Daoy (cell line): Measurements from ENCODE around the gene ARID4A. TPM values are rescaled to one million over a fixed set of nuclear protein-coding genes. Genes with fewer than 3 reads are reported as not detected.
A peak's percentile ranks its signal among the peaks of the same experiment; 100 is the strongest.
"Not testable (repeated sequence)": the region's sequence is repeated elsewhere in the genome, so short reads cannot be mapped to it uniquely, and the experiment has no call there.

Source experiments
- DNase-seq: peaks from one replicate; pipeline ENCODE4 v3.0.0-alpha.2; 2015; ENCODE audit warnings: low read depth
- total RNA-seq: library from RNA; depleted of rRNA; stranded (reverse); fragments of >200 nt; shearing (Covaris generic); gene quantifications from 2 replicates; pipeline ENCODE4 v1.2.3, GENCODE V29; 2014

Gene ARID4A
- total RNA-seq, 1 experiment from 2014 or later = 4.1 TPM

- no peak for DNase-seq
Measured at GRCh38 chr14:58294201-58294600, 4.2 kb upstream of the ARID4A start.

DNA sequence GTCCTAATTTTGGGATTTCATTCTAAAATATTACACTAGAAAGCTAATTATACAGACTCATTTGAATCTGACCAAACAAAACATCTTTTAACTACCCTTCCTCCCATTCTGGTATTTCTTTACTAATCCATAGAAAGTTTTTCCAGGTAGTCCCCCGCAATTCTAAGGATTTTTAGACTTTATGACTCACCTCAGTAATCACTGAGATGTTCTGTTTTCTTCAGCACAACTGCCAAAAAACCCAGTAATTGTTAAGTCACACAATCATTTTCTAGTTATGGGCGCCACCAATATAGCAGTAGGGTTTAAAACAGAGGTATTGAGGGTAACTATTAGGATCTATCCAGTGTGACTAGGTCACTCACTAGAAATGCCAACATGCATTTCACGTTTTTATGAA is 1.6 kb upstream of the ARID4A start:
- no peak for DNase-seq

GRCh38 chr14:58297412-58297761 is 968 bp upstream of the ARID4A start:
- DNase-seq = no peak

DNA sequence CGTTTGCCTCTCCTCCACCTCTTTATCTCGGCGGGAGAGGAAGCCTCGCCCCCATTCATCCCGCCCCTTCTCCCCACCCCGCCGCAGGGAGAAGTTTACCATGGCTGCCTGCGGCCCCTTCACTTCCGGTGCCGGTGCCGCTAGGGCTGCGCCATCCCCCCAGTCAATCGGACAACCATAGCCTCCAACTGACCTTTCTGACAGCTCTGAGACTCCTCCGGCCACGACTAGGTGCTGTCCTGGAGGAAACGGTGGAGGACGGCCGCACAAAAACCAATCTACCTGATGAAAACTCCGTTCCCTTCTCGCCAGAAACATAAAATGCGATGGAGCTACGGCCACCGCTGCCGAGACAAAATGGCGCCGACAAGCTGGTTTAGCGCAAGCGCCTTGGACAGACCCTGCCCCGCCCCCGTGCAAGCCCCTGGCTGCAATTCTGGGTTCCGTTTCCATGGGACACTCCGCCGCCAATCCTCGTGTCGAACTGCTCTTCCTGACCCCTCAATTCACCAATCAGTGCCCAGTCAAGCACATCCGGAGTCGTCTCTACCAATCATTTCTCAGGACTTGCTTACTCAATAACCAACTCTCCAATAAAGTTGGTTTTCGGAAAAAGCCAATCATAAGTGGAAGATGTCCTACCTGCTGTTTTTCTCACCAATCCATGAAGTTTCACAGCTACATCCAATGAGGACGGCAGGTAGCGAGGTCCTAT is 436 bp upstream of the ARID4A start:
- peak; percentile 100 for DNase-seq

DNA sequence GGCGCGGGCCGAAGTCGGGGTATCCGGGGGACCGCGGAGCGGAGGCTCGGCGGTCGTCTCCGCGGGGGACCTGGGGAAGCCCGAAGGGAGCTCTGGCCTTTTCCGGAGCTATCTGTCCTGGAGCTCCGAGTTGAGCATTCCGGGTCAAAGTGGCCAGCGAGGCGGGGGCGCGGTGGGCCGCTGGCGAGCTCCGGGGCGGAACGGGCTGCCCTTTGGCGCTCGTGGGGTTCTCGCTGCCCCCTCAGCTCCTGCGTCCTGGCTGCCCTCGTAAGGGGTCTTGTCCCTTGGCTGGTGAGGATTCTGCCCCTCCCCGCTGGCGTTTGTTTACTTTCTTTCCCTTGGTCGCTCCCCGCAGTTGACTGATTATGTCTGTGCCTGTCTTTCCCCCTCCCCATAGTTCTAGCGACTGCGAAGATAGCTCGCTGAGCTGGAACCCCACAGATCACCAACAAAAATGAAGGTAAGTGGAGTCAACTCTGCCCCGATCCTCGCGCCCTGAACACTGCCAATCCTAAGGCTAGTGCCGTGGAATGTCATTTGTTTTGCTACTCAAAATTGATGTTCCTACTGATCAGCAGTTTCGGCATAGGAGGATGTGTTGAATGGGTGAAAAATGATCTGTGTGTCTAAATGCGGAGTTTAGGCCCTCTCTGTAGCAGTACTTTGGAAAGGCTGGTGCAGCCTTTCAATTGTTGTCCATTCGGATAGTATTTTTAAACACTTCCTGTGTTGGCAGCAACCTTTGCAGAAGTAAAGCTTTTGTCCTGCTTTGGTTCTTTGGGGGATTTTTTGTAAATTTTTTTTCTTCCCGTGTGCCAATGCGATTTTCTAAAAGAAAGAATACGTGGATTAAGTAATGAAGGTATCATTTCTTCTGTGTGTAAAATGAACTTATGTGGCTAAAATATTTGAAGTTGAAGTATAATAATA is 1.3 kb downstream of the ARID4A start:
- peak; percentile 10 for DNase-seq

DNA sequence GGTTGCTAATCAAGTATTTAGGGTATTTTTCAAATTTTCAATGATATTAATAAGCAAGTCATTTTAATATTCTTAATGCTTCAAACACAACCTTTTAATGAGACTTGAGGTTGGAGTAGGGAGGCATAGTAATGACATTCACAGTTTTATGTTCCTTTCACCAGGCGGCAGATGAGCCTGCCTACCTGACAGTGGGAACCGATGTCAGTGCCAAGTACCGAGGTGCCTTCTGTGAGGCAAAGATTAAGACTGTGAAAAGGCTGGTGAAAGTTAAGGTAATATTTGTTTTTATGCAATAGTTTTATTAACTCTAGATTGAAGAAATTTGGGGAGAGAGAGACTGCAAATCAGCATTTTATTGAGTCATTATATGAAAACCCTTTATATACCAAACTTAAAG is 3.1 kb downstream of the ARID4A start:
- no peak for DNase-seq

- no peak for DNase-seq
Measured at GRCh38 chr14:58305730-58306129, 7.4 kb downstream of the ARID4A start.

GRCh38 chr14:58307597-58308316 is 9.4 kb downstream of the ARID4A start:
- DNase-seq = no peak

DNA sequence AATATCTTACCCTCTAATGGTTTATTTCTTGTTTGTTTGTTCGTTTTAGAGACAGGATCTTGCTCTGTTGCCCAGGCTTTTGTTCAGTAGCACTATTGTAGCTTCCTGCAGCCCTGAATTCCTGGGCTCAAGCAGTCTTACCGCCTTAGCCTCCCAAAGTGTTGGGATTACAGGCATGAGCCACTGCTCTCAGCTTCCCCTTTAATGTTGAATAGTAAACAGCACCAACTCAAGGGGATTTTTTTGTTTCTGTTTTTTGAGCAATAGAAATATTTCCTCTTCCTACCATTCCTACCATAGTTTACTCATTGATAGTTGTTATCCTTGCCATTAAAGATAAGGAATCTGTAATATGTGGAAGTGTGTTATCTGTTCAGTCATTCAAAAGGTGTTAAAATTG is 10.7 kb downstream of the ARID4A start:
- no peak for DNase-seq

DNA sequence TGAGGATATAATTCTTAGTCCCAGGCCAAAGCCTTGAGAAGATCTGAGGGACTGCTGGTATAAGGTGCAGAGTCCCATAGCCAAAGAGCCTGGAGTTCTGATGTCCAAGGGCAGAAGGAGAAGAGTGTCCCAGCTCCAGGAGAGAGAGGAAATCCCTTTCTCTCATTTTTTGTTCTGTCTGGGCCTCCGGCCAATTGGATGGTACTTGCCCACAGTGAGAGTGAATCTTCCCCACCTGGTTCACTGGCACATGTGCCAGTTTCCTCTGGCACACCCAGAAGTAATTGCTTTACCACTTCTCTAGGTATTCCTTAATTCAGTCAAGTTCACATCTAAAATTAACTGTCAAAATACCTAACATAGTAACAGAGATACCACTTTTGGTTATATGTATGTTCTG is 15.3 kb downstream of the ARID4A start:
- no peak for DNase-seq

- DNase-seq = no peak
Measured at GRCh38 chr14:58315606-58316005, 17.3 kb downstream of the ARID4A start.

DNA sequence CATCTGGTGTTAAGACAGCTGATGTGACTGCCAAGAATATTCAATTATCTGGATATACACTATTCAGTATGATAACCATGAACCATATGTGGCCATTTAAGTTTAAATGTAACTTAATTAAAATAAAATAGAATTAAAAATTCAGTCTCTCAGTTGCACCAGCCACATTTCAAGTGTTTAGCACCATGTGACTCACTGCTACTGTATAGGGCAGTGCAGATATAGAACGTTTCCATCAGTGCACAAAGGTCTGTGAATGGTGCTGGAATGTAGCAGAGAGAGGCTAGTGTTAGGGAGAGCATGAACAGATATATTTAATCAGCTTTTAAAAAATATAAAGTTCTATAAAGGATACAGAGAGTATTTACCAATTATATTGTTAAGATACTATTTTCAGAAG is 28.7 kb downstream of the ARID4A start:
- no peak for DNase-seq

- peak; percentile 91 for DNase-seq
Measured at GRCh38 chr14:58331111-58331510, 32.8 kb downstream of the ARID4A start.

GRCh38 chr14:58332561-58332960 is 34.2 kb downstream of the ARID4A start:
- DNase-seq = no peak

- not testable (repeated sequence) for DNase-seq
Measured at GRCh38 chr14:58339666-58340065, 41.3 kb downstream of the ARID4A start.

- DNase-seq = no peak
Measured at GRCh38 chr14:58341152-58341748, 42.9 kb downstream of the ARID4A start.

- DNase-seq = not testable (repeated sequence)
Measured at GRCh38 chr14:58343535-58343934, 45.2 kb downstream of the ARID4A start.

DNA sequence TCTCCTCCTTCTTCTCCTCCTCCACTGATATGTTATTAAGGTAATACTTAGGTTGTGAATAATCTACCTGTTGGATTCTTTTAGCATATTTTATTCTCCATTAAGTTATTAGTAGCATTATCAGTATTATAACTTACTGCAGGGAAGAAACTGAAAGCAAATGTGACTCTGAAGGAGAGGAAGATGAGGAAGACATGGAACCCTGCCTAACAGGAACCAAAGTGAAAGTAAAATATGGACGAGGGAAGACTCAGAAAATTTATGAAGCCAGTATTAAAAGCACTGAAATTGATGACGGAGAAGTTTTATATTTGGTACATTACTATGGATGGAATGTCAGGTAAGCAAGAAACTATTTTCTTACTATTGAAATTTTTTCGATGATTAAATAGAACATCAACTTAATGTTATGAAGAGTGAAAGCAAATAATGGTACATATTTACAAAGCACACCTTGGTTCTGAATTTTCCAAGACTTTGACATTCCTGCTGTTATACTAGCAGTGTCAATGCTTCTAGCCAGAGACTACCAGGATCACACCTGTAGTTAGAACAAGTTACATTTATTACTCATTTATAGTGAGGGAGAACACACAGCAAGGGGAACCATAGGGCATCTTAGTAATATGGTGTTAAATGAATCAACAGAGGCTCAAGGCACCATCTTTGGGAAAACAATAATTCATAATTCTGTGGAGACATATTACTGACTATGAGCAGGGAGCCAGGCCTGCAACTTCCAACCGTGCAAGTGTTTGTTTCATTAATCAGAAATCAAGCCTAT is 55.4 kb downstream of the ARID4A start:
- DNase-seq = no peak

- no peak for DNase-seq
Measured at GRCh38 chr14:58354808-58355207, 56.5 kb downstream of the ARID4A start.

DNA sequence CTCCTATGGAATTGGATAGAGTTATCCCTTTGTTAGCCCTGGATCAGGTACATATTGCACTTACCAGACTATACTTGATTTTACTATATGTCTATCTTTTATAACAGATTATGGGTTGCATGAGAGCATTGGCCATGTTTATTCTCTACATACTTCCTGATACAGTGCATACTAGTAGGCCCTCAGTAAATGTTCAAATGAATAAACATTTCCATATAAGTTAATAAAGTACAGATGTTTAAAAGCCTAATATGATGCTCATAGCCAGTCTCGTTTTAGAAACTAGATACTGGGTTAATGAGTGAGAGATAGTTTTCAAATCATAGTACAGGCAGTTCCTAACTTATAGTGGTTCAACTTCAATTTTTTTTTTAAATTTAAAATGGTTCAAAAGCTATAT is 57.9 kb downstream of the ARID4A start:
- no peak for DNase-seq

DNA sequence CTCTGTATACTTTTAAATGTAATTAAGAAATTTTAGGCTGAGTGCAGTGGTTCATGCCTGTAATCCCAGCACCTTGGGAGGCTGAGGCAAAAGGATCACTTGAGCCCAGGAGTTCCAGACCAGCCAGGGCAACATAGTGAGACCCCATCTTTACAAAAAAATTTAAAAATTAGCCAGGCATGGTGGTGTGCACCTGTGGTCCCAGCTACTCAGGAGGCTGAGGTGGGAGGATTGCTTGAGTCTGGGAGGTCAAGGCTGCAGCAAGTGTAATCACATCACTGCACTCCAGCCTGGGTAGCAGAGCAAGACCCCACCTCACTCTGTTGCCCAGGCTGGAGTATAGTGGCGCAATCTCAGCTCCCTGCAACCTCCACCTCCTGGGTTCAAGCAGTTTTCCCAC is 63.9 kb downstream of the ARID4A start:
- DNase-seq = not testable (repeated sequence)
